ENCODE measurements around the gene MPHOSPH10. TPM values are rescaled to one million over a fixed set of nuclear protein-coding genes. Genes with fewer than 3 reads are reported as not detected.

Gene MPHOSPH10
- polyA plus RNA-seq, 2 of the 4 experiments (the other 2 are of a cell fraction) = 39.2 to 51.7 TPM

- no peak for TF ChIP-seq PBX3 (IDR thresholded peaks at IDR 0.05)
- no peak for TF ChIP-seq EHMT2 (IDR thresholded peaks at IDR 0.05; ENCODE audit: low read depth)
Observed at GRCh38 chr2:71125506-71126294, 4.7 kb upstream of the MPHOSPH10 start (continued).

- H3K9me3 ChIP-seq = no peaks in the 10 kb centered on the region
- H3K4me2 ChIP-seq = no peak overlapping the region
- 74% methylated on average over 3 of the region's 3 CpGs for WGBS (ENCODE audit: missing lambda C conversion rate)
- no peak for FAIRE-seq
- no peak for TF ChIP-seq TFCP2L1 (CRISPR knock-in tag; IDR thresholded peaks at IDR 0.05)
- peaks cover 14% of the 10 kb centered on the region; the same call in 2 of the 3 replicates for H3K4me1 ChIP-seq
- no peak for ATAC-seq
- no peak for DNase-seq (ENCODE audit: low read depth in 1 of 2, low spot score in 1 of 2)
- H3K4me3 ChIP-seq = no peak overlapping the region
- H3K27ac ChIP-seq = no peak overlapping the region
- ChIA-PET CTCF (interaction anchor here (1.0 kb wide), 1 partner anchor 22 kb away, joined by 3 read pairs; no protein-coding TSS in a partner anchor), POLR2A (interaction anchor here (0.7 to 1.0 kb wide), 2 partner anchors 9 to 59 kb away, joined by 3 to 6 read pairs; partner anchors contain the start of gene NAGK)
Observed at GRCh38 chr2:71126957-71127356, 3.5 kb upstream of the MPHOSPH10 start.

- Histone ChIP-seq H3K4me3 (peak overlapping the region; percentile 83), H3K27ac (peak overlapping the region; percentile 88 to 92), H3K9me3 (no peaks in the 10 kb centered on the region), H3K4me1 (peaks cover 20% of the 10 kb centered on the region; the same call in 2 of the 3 replicates), H3K4me2 (peak overlapping the region; percentile 77)
- TF ChIP-seq RFX5 (IDR thresholded peaks at IDR 0.05) (no peak), E2F6 (IDR thresholded peaks at IDR 0.05; ENCODE audit: borderline replicate concordance, low read depth) (peak; percentile 32; the same call in 1 of the 2 replicates), ELK1 (IDR thresholded peaks at IDR 0.05; ENCODE audit: low read depth, low read length) (no peak)
- POLR2A ChIA-PET = interaction anchor here (0.5 to 3.2 kb wide), 4 partner anchors 13 to 202 kb away, joined by 3 to 35 read pairs (median 4); partner anchors contain the start of genes NAGK and ZNF638
- no peak for ATAC-seq
- WGBS (ENCODE audit: missing lambda C conversion rate) = 1% methylated on average over 18 of the region's 18 CpGs
- CTCF ChIA-PET = interaction anchor here (0.6 kb wide), 1 partner anchor 153 kb away, joined by 3 read pairs; no protein-coding TSS in a partner anchor
- FAIRE-seq = no peak
- DNase-seq (ENCODE audit: low read depth in 1 of 2, low spot score in 1 of 2) = peak in 1 of 2 experiments; percentile 32
Observed at GRCh38 chr2:71129114-71129901, 1.1 kb upstream of the MPHOSPH10 start.

- ChIA-PET POLR2A (interaction anchor here (0.5 to 3.2 kb wide), 4 partner anchors 14 to 202 kb away, joined by 3 to 35 read pairs (median 4); partner anchors contain the start of genes NAGK and ZNF638), CTCF (no interaction called here)
- H3K4me1 ChIP-seq = peaks cover 20% of the 10 kb centered on the region; the same call in 2 of the 3 replicates
- ATAC-seq (peak; percentile 84 to 85), DNase-seq (ENCODE audit: low read depth in 1 of 2, low spot score in 1 of 2) (peak in 1 of 2 experiments; percentile 57), FAIRE-seq (no peak)
- H3K4me2 ChIP-seq = peak overlapping the region; percentile 77
- WGBS (ENCODE audit: missing lambda C conversion rate) = 0% methylated on average over 12 of the region's 17 CpGs
- peak overlapping the region; percentile 88 to 92 for H3K27ac ChIP-seq
- H3K9me3 ChIP-seq = no peaks in the 10 kb centered on the region
- H3K4me3 ChIP-seq = peak overlapping the region; percentile 83
- no peak for TF ChIP-seq SMC3 (IDR thresholded peaks at IDR 0.05)
- TF ChIP-seq EHMT2 (IDR thresholded peaks at IDR 0.05; ENCODE audit: low read depth) = no peak
- TF ChIP-seq FOSL2 (IDR thresholded peaks at IDR 0.05) = no peak
- TF ChIP-seq FOSL2 (CRISPR knock-in tag; IDR thresholded peaks at IDR 0.05) = no peak
- no peak for TF ChIP-seq HDAC2 (IDR thresholded peaks at IDR 0.05)
- no peak; the same call in 1 of the 2 replicates for TF ChIP-seq REST (IDR thresholded peaks at IDR 0.05)
- TF ChIP-seq PHF8 (IDR thresholded peaks at IDR 0.05; ENCODE audit: borderline replicate concordance, low read depth) = peak; percentile 63
- no peak for TF ChIP-seq CBX2 (IDR thresholded peaks at IDR 0.05; ENCODE audit: borderline replicate concordance, low read depth)
- TF ChIP-seq HOXB13 (CRISPR knock-in tag; IDR thresholded peaks at IDR 0.05; ENCODE audit: low read depth) = no peak
- TF ChIP-seq POLR2A (IDR thresholded peaks at IDR 0.05; ENCODE audit: low read length) = no peak
- no peak for TF ChIP-seq HES2 (IDR thresholded peaks at IDR 0.05)
- no peak for TF ChIP-seq ESRRA (IDR thresholded peaks at IDR 0.05; ENCODE audit: borderline replicate concordance, low read length)
- TF ChIP-seq CHD2 (IDR thresholded peaks at IDR 0.05; ENCODE audit: low read length, partially characterized antibody) = no peak
- no peak; the same call in 1 of the 2 replicates for TF ChIP-seq MYC (IDR thresholded peaks at IDR 0.05; ENCODE audit: borderline replicate concordance, low read length)
- 0 out of 2 replicates have a peak, but pooled peaks have one; percentile 8 for TF ChIP-seq E2F6 (IDR thresholded peaks at IDR 0.05; ENCODE audit: borderline replicate concordance, low read depth)
Observed at GRCh38 chr2:71129902-71130151, 607 bp upstream of the MPHOSPH10 start.

Measured in A549 (cell line).